Nephron progenitor cell (in vitro differentiated cells): ENCODE data around the gene DNPH1.

Experiments
- DNase-seq: peaks from one replicate; pipeline ENCODE4 v3.0.0; 2021
- H3K27ac Mint-ChIP-seq: 2 replicates; pipeline ENCODE4 v1.8.0; 2021; ENCODE audit warnings: mild to moderate bottlenecking, moderate library complexity, mixed read lengths
- H3K27me3 Mint-ChIP-seq: 2 replicates; pipeline ENCODE4 v1.8.0; 2021; ENCODE audit warnings: mild to moderate bottlenecking, low read depth, mixed read lengths; ENCODE audit not compliant: poor library complexity
- H3K36me3 Mint-ChIP-seq: 2 replicates; pipeline ENCODE4 v1.8.0; 2021; ENCODE audit warnings: low read depth, mixed read lengths
- H3K4me1 Mint-ChIP-seq: 2 replicates; pipeline ENCODE4 v1.8.0; 2021; ENCODE audit warnings: mixed read lengths
- H3K4me3 Mint-ChIP-seq: 2 replicates; pipeline ENCODE4 v1.8.0; 2021; ENCODE audit warnings: mild to moderate bottlenecking, moderate library complexity, mixed read lengths
- H3K9me3 Mint-ChIP-seq: 2 replicates; pipeline ENCODE4 v1.8.0; 2021; ENCODE audit warnings: mild to moderate bottlenecking, moderate library complexity, mixed read lengths
- CTCF ChIP-seq: fragments of 200-600 bp; sonication (generic); IDR thresholded peaks from 2 replicates; pipeline ENCODE4 v1.5.0; 2021; ENCODE audit warnings: antibody characterized with exemption

Gene DNPH1

GRCh38 chr6:43256670-43257366, 27.5 kb upstream of the DNPH1 start:
- H3K27me3 Mint-ChIP-seq, result peaks cover 27% of the 10 kb centered on the region
- H3K36me3 Mint-ChIP-seq, result no peaks in the 10 kb centered on the region
- peaks cover 24% of the 10 kb centered on the region for H3K4me1 Mint-ChIP-seq
- DNase-seq, result no peak
- H3K27ac Mint-ChIP-seq, result no peak overlapping the region
- no peak for TF ChIP-seq CTCF
- no peak overlapping the region for H3K4me3 Mint-ChIP-seq
- H3K9me3 Mint-ChIP-seq, result no peaks in the 10 kb centered on the region

- Mint-ChIP-seq H3K36me3 (no peaks in the 10 kb centered on the region), H3K27ac (no peak overlapping the region), H3K4me1 (peaks cover 35% of the 10 kb centered on the region), H3K27me3 (peaks cover 34% of the 10 kb centered on the region), H3K9me3 (no peaks in the 10 kb centered on the region), H3K4me3 (no peak overlapping the region)
- DNase-seq, result no peak
- no peak for TF ChIP-seq CTCF
These were observed 26.2 kb upstream of the DNPH1 start for GRCh38 chr6:43255408-43256054.

DNA sequence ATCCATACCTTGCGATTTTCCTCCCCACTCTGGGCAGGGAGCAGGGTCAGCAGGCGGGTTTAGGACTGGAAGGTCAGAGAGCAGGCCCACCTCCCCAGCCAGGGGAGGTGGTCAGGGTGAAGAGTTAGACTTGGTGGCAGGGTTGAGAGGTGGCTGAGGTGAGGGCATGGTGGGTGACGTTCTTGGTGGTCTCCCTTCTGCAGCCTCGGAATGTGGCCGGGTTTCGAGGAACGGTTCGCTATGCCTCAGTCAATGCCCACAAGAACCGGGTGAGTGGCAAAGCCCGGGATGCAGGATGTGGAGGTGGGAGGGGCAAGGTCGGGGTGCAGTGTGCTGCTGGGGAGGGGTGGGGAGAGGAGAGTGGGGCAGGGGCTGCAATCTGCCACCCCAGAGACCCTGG, 25.6 kb upstream of the DNPH1 start:
- Mint-ChIP-seq H3K36me3 (no peaks in the 10 kb centered on the region), H3K4me3 (no peak overlapping the region), H3K27ac (no peak overlapping the region), H3K27me3 (peaks cover 34% of the 10 kb centered on the region), H3K4me1 (peaks cover 36% of the 10 kb centered on the region), H3K9me3 (no peaks in the 10 kb centered on the region)
- no peak for TF ChIP-seq CTCF
- DNase-seq, result no peak

DNA sequence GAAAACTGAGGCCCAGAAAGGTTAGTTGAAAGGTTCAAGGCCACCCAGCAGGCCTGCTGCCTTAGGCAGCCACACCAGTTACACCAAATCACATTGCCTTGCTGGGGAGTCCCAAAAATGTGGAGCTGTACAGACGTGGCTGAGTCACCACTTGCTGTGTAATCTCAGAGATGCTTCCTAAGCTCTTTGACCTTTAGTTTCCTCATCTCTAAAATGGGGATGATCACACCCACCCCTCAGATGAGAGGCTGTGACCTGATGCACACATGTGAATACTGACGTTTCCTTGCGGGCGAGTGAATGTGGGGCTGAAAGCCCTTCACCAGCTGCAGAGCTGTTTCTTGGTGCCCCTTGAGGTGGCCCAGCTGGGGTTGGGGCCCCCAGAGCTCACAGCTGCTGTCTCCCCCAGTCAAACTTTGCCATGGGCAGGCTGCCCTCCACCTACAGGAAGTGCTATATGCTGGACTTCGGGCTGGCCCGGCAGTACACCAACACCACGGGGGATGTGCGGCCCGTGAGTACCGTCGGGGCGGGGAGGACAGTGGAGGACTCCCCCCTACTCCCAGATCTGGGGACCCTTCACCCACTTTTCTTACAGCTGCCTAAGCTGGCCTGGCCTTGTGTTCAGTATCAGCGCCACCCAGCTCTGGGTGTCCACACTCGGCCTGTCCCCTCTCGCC, 25.0 kb upstream of the DNPH1 start:
- Mint-ChIP-seq H3K4me3 (no peak overlapping the region), H3K9me3 (no peaks in the 10 kb centered on the region), H3K4me1 (peaks cover 36% of the 10 kb centered on the region), H3K27me3 (peaks cover 32% of the 10 kb centered on the region), H3K36me3 (no peaks in the 10 kb centered on the region), H3K27ac (no peak overlapping the region)
- no peak for DNase-seq
- no peak for TF ChIP-seq CTCF

- no peak for DNase-seq
- no peak for TF ChIP-seq CTCF
- no peaks in the 10 kb centered on the region for H3K9me3 Mint-ChIP-seq
- H3K4me1 Mint-ChIP-seq, result peaks cover 36% of the 10 kb centered on the region
- no peaks in the 10 kb centered on the region for H3K36me3 Mint-ChIP-seq
- no peak overlapping the region for H3K27ac Mint-ChIP-seq
- peaks cover 33% of the 10 kb centered on the region for H3K27me3 Mint-ChIP-seq
- H3K4me3 Mint-ChIP-seq, result no peak overlapping the region
These were observed 24.1 kb upstream of the DNPH1 start for GRCh38 chr6:43253401-43253800.
